H9 (cell line): ENCODE results near the gene RAI14. TPM values are rescaled to one million over a fixed set of nuclear protein-coding genes. Genes with fewer than 3 reads are reported as not detected.

ENCODE experiments used
- DNase-seq: peaks from one replicate; pipeline ENCODE4 v3.0.0-alpha.2; 2017
- H2AFZ ChIP-seq: one replicate; pipeline ENCODE4 v1.6.1; 2013; ENCODE audit warnings: mild to moderate bottlenecking, low read length, control low read depth, moderate library complexity
- H2AK5ac ChIP-seq: 2 replicates; pipeline ENCODE4 v1.6.1; 2013; ENCODE audit warnings: low read length, control low read depth, mixed read lengths; ENCODE audit not compliant: insufficient read length
- H2BK120ac ChIP-seq: one replicate; pipeline ENCODE4 v1.6.1; 2013; ENCODE audit warnings: low read depth, mild to moderate bottlenecking, low read length, control low read depth, inconsistent platforms; ENCODE audit not compliant: poor library complexity, severe bottlenecking
- H2BK12ac ChIP-seq: 2 replicates; pipeline ENCODE4 v1.6.1; 2013; ENCODE audit warnings: low read length, control low read depth, mixed read lengths, low read depth; ENCODE audit not compliant: insufficient read length
- H2BK15ac ChIP-seq: 2 replicates; pipeline ENCODE4 v1.6.1; 2013; ENCODE audit warnings: low read depth, low read length, control low read depth
- H2BK20ac ChIP-seq: one replicate; pipeline ENCODE4 v1.6.1; 2013; ENCODE audit warnings: low read depth, mild to moderate bottlenecking, low read length, control low read depth, inconsistent platforms; ENCODE audit not compliant: poor library complexity, severe bottlenecking
- H2BK5ac ChIP-seq: 2 replicates; pipeline ENCODE4 v1.6.1; 2013; ENCODE audit warnings: low read length, control low read depth, mixed read lengths; ENCODE audit not compliant: insufficient read length
- H3K14ac ChIP-seq: 2 replicates; pipeline ENCODE4 v1.6.1; 2013; ENCODE audit warnings: low read length, control low read depth; ENCODE audit not compliant: insufficient read depth
- H3K18ac ChIP-seq: 2 replicates; pipeline ENCODE4 v1.6.1; 2013; ENCODE audit warnings: low read depth, mild to moderate bottlenecking, mixed read lengths, low read length, control low read depth; ENCODE audit not compliant: insufficient read length
- H3K23ac ChIP-seq: 2 replicates; pipeline ENCODE4 v1.6.1; 2013; ENCODE audit warnings: low read length, control low read depth, mixed read lengths, low read depth; ENCODE audit not compliant: insufficient read length
- H3K23me2 ChIP-seq: 2 replicates; pipeline ENCODE4 v1.6.1; 2013; ENCODE audit warnings: low read depth, mild to moderate bottlenecking, mixed read lengths, low read length, control low read depth; ENCODE audit not compliant: insufficient read length, poor library complexity, severe bottlenecking
- H3K27ac ChIP-seq: 2 replicates; pipeline ENCODE4 v1.5.1; 2013; ENCODE audit warnings: low read length, control low read depth, mixed read lengths, low read depth; ENCODE audit not compliant: insufficient read length
- H3K27me3 ChIP-seq: 2 replicates; pipeline ENCODE4 v1.6.1; 2013; ENCODE audit warnings: low read length, control low read depth, inconsistent platforms; ENCODE audit not compliant: insufficient read depth
- H3K4ac ChIP-seq: 2 replicates; pipeline ENCODE4 v1.6.1; 2013; ENCODE audit warnings: low read depth, mild to moderate bottlenecking, control low read depth, inconsistent platforms, low read length, moderate library complexity
- H3K4me1 ChIP-seq: 2 replicates; pipeline ENCODE4 v1.6.1; 2013; ENCODE audit warnings: low read length, control low read depth, inconsistent platforms; ENCODE audit not compliant: insufficient read depth
- H3K4me2 ChIP-seq: 2 replicates; pipeline ENCODE4 v1.6.1; 2013; ENCODE audit warnings: low read length, control low read depth, mixed read lengths; ENCODE audit not compliant: insufficient read length, insufficient read depth
- H3K56ac ChIP-seq: 2 replicates; pipeline ENCODE4 v1.6.1; 2013; ENCODE audit warnings: low read depth, mild to moderate bottlenecking, mixed read lengths, low read length, control low read depth; ENCODE audit not compliant: insufficient read length
- H3K79me1 ChIP-seq: 2 replicates; pipeline ENCODE4 v1.6.1; 2013; ENCODE audit warnings: low read depth, mild to moderate bottlenecking, moderate library complexity, low read length, control low read depth, inconsistent platforms; ENCODE audit not compliant: insufficient read depth, poor library complexity, severe bottlenecking
- H3K79me2 ChIP-seq: 2 replicates; pipeline ENCODE4 v1.6.1; 2013; ENCODE audit warnings: low read length, control low read depth, inconsistent platforms; ENCODE audit not compliant: insufficient read depth
- H3K9ac ChIP-seq: 2 replicates; pipeline ENCODE4 v1.6.1; 2013; ENCODE audit warnings: low read length, control low read depth, mixed read lengths; ENCODE audit not compliant: insufficient read length; ENCODE audit errors: extremely low read depth
- H3K9me3 ChIP-seq: one replicate; pipeline ENCODE4 v1.6.1; 2013; ENCODE audit warnings: low read depth, low read length, inconsistent platforms; ENCODE audit not compliant: control insufficient read depth
- H3T11ph ChIP-seq: one replicate; pipeline ENCODE4 v1.6.1; 2013; ENCODE audit warnings: mild to moderate bottlenecking, low read length, control low read depth, inconsistent platforms
- H4K20me1 ChIP-seq: one replicate; pipeline ENCODE4 v1.6.1; 2013; ENCODE audit not compliant: control insufficient read depth, insufficient read length, insufficient read depth
- H4K5ac ChIP-seq: 2 replicates; pipeline ENCODE4 v1.6.1; 2013; ENCODE audit warnings: low read depth, mild to moderate bottlenecking, mixed read lengths, low read length, control low read depth; ENCODE audit not compliant: insufficient read length
- H4K8ac ChIP-seq: replicated peaks from 2 replicates; pipeline ENCODE4 v1.6.1; 2013; ENCODE audit warnings: low read length, control low read depth, mixed read lengths, low read depth; ENCODE audit not compliant: insufficient read length
- H4K91ac ChIP-seq: 2 replicates; pipeline ENCODE4 v1.6.1; 2013; ENCODE audit warnings: low read depth, mild to moderate bottlenecking, moderate library complexity, mixed read lengths, low read length, control low read depth; ENCODE audit not compliant: insufficient read length
- H3K27ac Mint-ChIP-seq, 3 experiments: 2 replicates in 2 of 3; 3 replicates in 1 of 3; pipeline ENCODE4 v1.8.0; 2020 to 2021; ENCODE audit warnings: mixed read lengths in 3 of 3, mild to moderate bottlenecking in 1 of 3, moderate library complexity in 1 of 3
- H3K27me3 Mint-ChIP-seq: 2 replicates; pipeline ENCODE4 v1.8.0; 2021; ENCODE audit warnings: low read depth, mild to moderate bottlenecking, moderate library complexity, mixed read lengths
- H3K36me3 Mint-ChIP-seq, 3 experiments: 2 replicates in 2 of 3; 3 replicates in 1 of 3; pipeline ENCODE4 v1.8.0; 2020 to 2021; ENCODE audit warnings: low read depth in 3 of 3, mixed read lengths in 3 of 3; ENCODE audit not compliant: insufficient read depth in 1 of 3
- H3K4me1 Mint-ChIP-seq, 2 experiments: 2 replicates each; pipeline ENCODE4 v1.8.0; 2020; ENCODE audit warnings: mixed read lengths in 2 of 2
- H3K4me3 Mint-ChIP-seq, 2 experiments: 2 replicates in 1 of 2; 3 replicates in 1 of 2; pipeline ENCODE4 v1.8.0; 2020 to 2021; ENCODE audit warnings: mild to moderate bottlenecking in 2 of 2, mixed read lengths in 2 of 2, moderate library complexity in 1 of 2
- H3K9me3 Mint-ChIP-seq, 2 experiments: 2 replicates in 1 of 2; 3 replicates in 1 of 2; pipeline ENCODE4 v1.8.0; 2020; ENCODE audit warnings: mild to moderate bottlenecking in 2 of 2, mixed read lengths in 2 of 2, moderate library complexity in 1 of 2
- WGBS: extraction: QIAGEN DNeasy Blood & Tissue Kit; methylation state at CpG from one replicate; pipeline ENCODE4 v1.1.7; 2013; ENCODE audit warnings: missing lambda C conversion rate, low lambda C conversion rate, mixed read lengths; ENCODE audit not compliant: insufficient read length; ENCODE audit errors: extremely low coverage; 5-methylcytosine and 5-hydroxymethylcytosine counted together
- total RNA-seq: library from RNA; stranded (reverse); gene quantifications from 2 replicates; pipeline ENCODE4 v1.2.1, GENCODE V29; 2021
- TF ChIP-seq, protein P1 (sequence below): fragments of 200-600 bp; sonication (generic); conservative IDR thresholded peaks from 3 replicates; pipeline ENCODE4 v1.8.0; 2021; ENCODE audit warnings: antibody characterized with exemption, mild to moderate bottlenecking

The RAI14 gene
- total RNA-seq, 1 experiment from 2014 or later = 127 TPM

DNA sequence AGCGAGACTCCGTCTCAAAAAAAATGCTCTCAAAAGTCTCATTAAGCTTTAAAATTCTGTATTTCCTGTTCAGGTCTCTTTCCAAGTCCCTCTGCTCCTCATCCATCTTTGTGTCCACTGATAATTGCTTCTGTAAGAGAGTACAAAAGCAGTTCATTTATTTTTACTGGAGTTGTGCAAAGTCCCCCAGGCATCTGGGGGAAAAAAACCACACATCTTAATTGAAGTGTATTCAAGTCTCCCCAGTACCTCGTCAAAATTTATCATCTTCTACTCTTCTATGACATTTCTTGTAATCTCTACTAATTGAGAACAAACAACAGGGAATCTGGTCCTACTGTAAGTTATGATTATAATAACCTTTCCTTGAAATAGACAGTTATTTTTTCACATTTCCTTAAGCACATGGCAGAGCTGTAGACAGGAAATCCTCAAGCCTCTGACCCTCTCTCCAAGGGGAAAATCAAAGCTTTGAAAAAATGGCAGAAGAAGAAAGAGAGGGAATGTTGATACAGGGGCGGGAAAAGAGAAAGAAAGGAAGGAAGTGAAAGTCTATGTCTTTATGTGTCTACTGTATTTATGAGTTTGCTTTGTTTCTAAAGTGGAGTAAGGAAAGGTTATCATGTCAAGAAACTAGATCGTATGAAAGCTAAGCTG lies 51.5 kb downstream of the RAI14 start:
- Histone ChIP-seq H3T11ph (no peak overlapping the region), H3K56ac (no peak overlapping the region), H3K27me3 (no peaks in the 10 kb centered on the region), H4K8ac (no peak overlapping the region), H4K5ac (no peak overlapping the region), H3K14ac (no peak overlapping the region), H4K20me1 (no peaks in the 10 kb centered on the region), H3K4ac (no peak overlapping the region), H3K18ac (no peak overlapping the region), H2BK5ac (no peak overlapping the region), H4K91ac (no peak overlapping the region), H3K23ac (no peak overlapping the region), H2BK20ac (no peak overlapping the region), H3K79me1 (no peaks in the 10 kb centered on the region), H3K79me2 (peaks cover 11% of the 10 kb centered on the region; the same call in 1 of the 2 replicates), H3K27ac (no peak overlapping the region), H3K9ac (no peak overlapping the region), H2BK120ac (no peak overlapping the region), H2BK12ac (no peak overlapping the region), H3K4me2 (no peak overlapping the region), H2BK15ac (no peak overlapping the region), H3K9me3 (no peaks in the 10 kb centered on the region), H3K4me1 (peaks cover 4% of the 10 kb centered on the region; the same call in 1 of the 2 replicates), H2AFZ (no peak overlapping the region), H2AK5ac (no peak overlapping the region), H3K23me2 (no peaks in the 10 kb centered on the region)
- Mint-ChIP-seq H3K27ac (peak overlapping the region in 2 of 3 experiments; percentile 34 to 59; a peak in 4 of 7 replicates), H3K27me3 (no peaks in the 10 kb centered on the region), H3K9me3 (no peaks in the 10 kb centered on the region; a peak in 1 of 5 replicates), H3K4me3 (no peak overlapping the region), H3K36me3 (peaks cover 3 to 17% (median 15%) of the 10 kb centered on the region in 3 experiments; a peak in 6 of 7 replicates), H3K4me1 (peaks cover 47 to 50% of the 10 kb centered on the region in 2 experiments)
- DNase-seq = no peak
- TF ChIP-seq, protein P1, sequence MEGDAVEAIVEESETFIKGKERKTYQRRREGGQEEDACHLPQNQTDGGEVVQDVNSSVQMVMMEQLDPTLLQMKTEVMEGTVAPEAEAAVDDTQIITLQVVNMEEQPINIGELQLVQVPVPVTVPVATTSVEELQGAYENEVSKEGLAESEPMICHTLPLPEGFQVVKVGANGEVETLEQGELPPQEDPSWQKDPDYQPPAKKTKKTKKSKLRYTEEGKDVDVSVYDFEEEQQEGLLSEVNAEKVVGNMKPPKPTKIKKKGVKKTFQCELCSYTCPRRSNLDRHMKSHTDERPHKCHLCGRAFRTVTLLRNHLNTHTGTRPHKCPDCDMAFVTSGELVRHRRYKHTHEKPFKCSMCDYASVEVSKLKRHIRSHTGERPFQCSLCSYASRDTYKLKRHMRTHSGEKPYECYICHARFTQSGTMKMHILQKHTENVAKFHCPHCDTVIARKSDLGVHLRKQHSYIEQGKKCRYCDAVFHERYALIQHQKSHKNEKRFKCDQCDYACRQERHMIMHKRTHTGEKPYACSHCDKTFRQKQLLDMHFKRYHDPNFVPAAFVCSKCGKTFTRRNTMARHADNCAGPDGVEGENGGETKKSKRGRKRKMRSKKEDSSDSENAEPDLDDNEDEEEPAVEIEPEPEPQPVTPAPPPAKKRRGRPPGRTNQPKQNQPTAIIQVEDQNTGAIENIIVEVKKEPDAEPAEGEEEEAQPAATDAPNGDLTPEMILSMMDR = no peak
- no CpG with 5 or more reads among the region's 5 CpGs for WGBS
